HG03175 (cell line): ENCODE data around the gene SLC35F5.
A peak's percentile ranks its signal among the peaks of the same experiment; 100 is the strongest.
"Not testable (repeated sequence)": the region's sequence is repeated elsewhere in the genome, so short reads cannot be mapped to it uniquely, and the experiment has no call there.

ENCODE experiments used
- ATAC-seq: cut with Tn5 transposase; IDR thresholded peaks from one replicate; pipeline ENCODE4 v1.9.1; 2021; ENCODE audit warnings: mild to moderate bottlenecking, moderate library complexity; ENCODE audit not compliant: unreplicated experiment

Gene SLC35F5

GRCh38 chr2:113698892-113699447, 57.5 kb downstream of the SLC35F5 start:
- ATAC-seq = peak; percentile 69

- ATAC-seq = not testable (repeated sequence)
Observed at GRCh38 chr2:113698251-113698650, 58.2 kb downstream of the SLC35F5 start.

GRCh38 chr2:113697516-113697915, 58.9 kb downstream of the SLC35F5 start:
- no peak for ATAC-seq

GRCh38 chr2:113694438-113694837, 62.0 kb downstream of the SLC35F5 start:
- ATAC-seq = no peak

GRCh38 chr2:113692698-113693428, 63.6 kb downstream of the SLC35F5 start:
- ATAC-seq = peak; percentile 81

- not testable (repeated sequence) for ATAC-seq
Observed at GRCh38 chr2:113690871-113691270, 65.6 kb downstream of the SLC35F5 start.

- no peak for ATAC-seq
Observed at GRCh38 chr2:113686537-113686936, 69.9 kb downstream of the SLC35F5 start.

GRCh38 chr2:113685471-113685870, 71.0 kb downstream of the SLC35F5 start:
- ATAC-seq = no peak

- no peak for ATAC-seq
Observed at GRCh38 chr2:113679457-113679856, 77.0 kb downstream of the SLC35F5 start.

GRCh38 chr2:113677330-113677729, 79.1 kb downstream of the SLC35F5 start:
- ATAC-seq = no peak

GRCh38 chr2:113676623-113677266, 79.7 kb downstream of the SLC35F5 start:
- ATAC-seq = no peak

- ATAC-seq = no peak
Observed at GRCh38 chr2:113675875-113676274, 80.6 kb downstream of the SLC35F5 start.

- ATAC-seq = no peak
Observed at GRCh38 chr2:113672326-113672932, 84.0 kb downstream of the SLC35F5 start.

- ATAC-seq = not testable (repeated sequence)
Observed at GRCh38 chr2:113669013-113669412, 87.4 kb downstream of the SLC35F5 start.

GRCh38 chr2:113664761-113665533, 91.5 kb downstream of the SLC35F5 start:
- ATAC-seq = not testable (repeated sequence)

- ATAC-seq = not testable (repeated sequence)
Observed at GRCh38 chr2:113663285-113664060, 93.0 kb downstream of the SLC35F5 start.
